ENCODE data around the gene GRIN3A.

GRCh38 chr9:101629636-101630035 is 108.8 kb downstream of the GRIN3A start:
- TF ChIP-seq POLR2A (IDR thresholded peaks at IDR 0.05; ENCODE audit: low read length) (no peak), GATA1 (IDR thresholded peaks at IDR 0.05; ENCODE audit: low read depth, low read length) (no peak)

Measured in erythroblast (primary cell).